HepG2 (cell line): ENCODE data around the gene LST1. TPM values are rescaled to one million over a fixed set of nuclear protein-coding genes. Genes with fewer than 3 reads are reported as not detected.
A peak's percentile ranks its signal among the peaks of the same experiment; 100 is the strongest.

ENCODE experiments used
- MYC ChIP-seq: sonication (generic); formaldehyde crosslinking; IDR thresholded peaks from 2 replicates; pipeline ENCODE4 v1.9.0; 2021; ENCODE audit warnings: missing genetic modification reagents, borderline replicate concordance
- PLSCR1 ChIP-seq: sonication (generic); formaldehyde crosslinking; IDR thresholded peaks from 2 replicates; pipeline ENCODE4 v1.5.0; 2020; ENCODE audit warnings: missing genetic modification reagents, mild to moderate bottlenecking, borderline replicate concordance
- POGZ ChIP-seq: sonication (generic); formaldehyde crosslinking; IDR thresholded peaks from 2 replicates; pipeline ENCODE4 v1.4.0; 2020; ENCODE audit warnings: mild to moderate bottlenecking, missing genetic modification reagents
- RARG ChIP-seq: sonication (generic); formaldehyde crosslinking; IDR thresholded peaks from 2 replicates; pipeline ENCODE4 v1.4.0; 2020; ENCODE audit warnings: low read depth, mild to moderate bottlenecking, missing genetic modification reagents
- REST ChIP-seq, 2 experiments: IDR thresholded peaks; 2 replicates each; pipeline ENCODE4 v1.6.1; 2011 to 2012; ENCODE audit warnings: low read length in 2 of 2, borderline replicate concordance in 1 of 2, low read depth in 1 of 2, mild to moderate bottlenecking in 1 of 2, moderate library complexity in 1 of 2
- SIN3B ChIP-seq: fragments of 150-350 bp; IDR thresholded peaks from 2 replicates; pipeline ENCODE4 v1.6.1; 2014; ENCODE audit warnings: low read length
- SMAD9 ChIP-seq: sonication (generic); formaldehyde crosslinking; IDR thresholded peaks from 2 replicates; pipeline ENCODE4 v1.5.1; 2020; ENCODE audit warnings: mild to moderate bottlenecking, missing genetic modification reagents
- SOX13 ChIP-seq, 3 experiments: fragments of 450-650 bp in 1 of 3; sonication (generic) in 1 of 3; formaldehyde crosslinking in 1 of 3; IDR thresholded peaks in 2 of 3; conservative IDR thresholded peaks in 1 of 3; 2 replicates each; pipeline versions ENCODE4 v1.5.0 to v1.6.1; 2016 to 2020; ENCODE audit warnings: antibody characterized with exemption in 1 of 3, mild to moderate bottlenecking in 1 of 3, missing compliant biosample characterization in 1 of 3, missing genetic modification reagents in 1 of 3, moderate library complexity in 1 of 3
- STAG1 ChIP-seq: sonication (generic); formaldehyde crosslinking; IDR thresholded peaks from 2 replicates; pipeline ENCODE4 v1.4.0; 2020; ENCODE audit warnings: missing genetic modification reagents
- TARDBP ChIP-seq: sonication (generic); formaldehyde crosslinking; IDR thresholded peaks from 2 replicates; pipeline ENCODE4 v1.8.0; 2022; ENCODE audit warnings: mild to moderate bottlenecking, missing genetic modification reagents
- THAP8 ChIP-seq: sonication (generic); formaldehyde crosslinking; IDR thresholded peaks from 2 replicates; pipeline ENCODE4 v1.5.1; 2020; ENCODE audit warnings: missing genetic modification reagents, mild to moderate bottlenecking, borderline replicate concordance
- ZC3H13 ChIP-seq: sonication (generic); formaldehyde crosslinking; IDR thresholded peaks from 2 replicates; pipeline ENCODE4 v1.8.1; 2023; ENCODE audit warnings: mild to moderate bottlenecking, missing genetic modification reagents, moderate library complexity
- ZFY ChIP-seq: sonication (generic); formaldehyde crosslinking; IDR thresholded peaks from 2 replicates; pipeline ENCODE4 v1.4.0; 2020; ENCODE audit warnings: missing genetic modification reagents
- ZNF101 ChIP-seq: sonication (generic); formaldehyde crosslinking; IDR thresholded peaks from 2 replicates; pipeline ENCODE4 v1.4.0; 2020; ENCODE audit warnings: mild to moderate bottlenecking, low read depth, missing genetic modification reagents, borderline replicate concordance
- ZNF180 ChIP-seq: sonication (generic); formaldehyde crosslinking; IDR thresholded peaks from 2 replicates; pipeline ENCODE4 v1.4.0; 2020; ENCODE audit warnings: low read depth, missing genetic modification reagents, borderline replicate concordance
- ZNF24 ChIP-seq: fragments of 450-650 bp; IDR thresholded peaks from 2 replicates; pipeline ENCODE4 v1.6.1; 2017; ENCODE audit warnings: antibody characterized with exemption, mild to moderate bottlenecking
- ZNF362 ChIP-seq: sonication (generic); formaldehyde crosslinking; IDR thresholded peaks from 2 replicates; pipeline ENCODE4 v1.4.0; 2020; ENCODE audit warnings: missing genetic modification reagents, mild to moderate bottlenecking, borderline replicate concordance
- ZNF710 ChIP-seq: sonication (generic); formaldehyde crosslinking; IDR thresholded peaks from 2 replicates; pipeline ENCODE4 v1.5.0; 2020; ENCODE audit warnings: mild to moderate bottlenecking, missing genetic modification reagents, borderline replicate concordance
- ZNF775 ChIP-seq: sonication (generic); formaldehyde crosslinking; IDR thresholded peaks from 2 replicates; pipeline ENCODE4 v1.4.0; 2020; ENCODE audit warnings: missing genetic modification reagents, mild to moderate bottlenecking, moderate library complexity, borderline replicate concordance
- polyA plus RNA-seq, 8 experiments: library from polyadenylated mRNA; depleted of rRNA in 3 of 8; stranded (reverse) in 7 of 8; unstranded in 1 of 8; fragments of >200 nt; fragmentation: Illumina TruSeq in 4 of 8; extraction: Trizol in 4 of 8; gene quantifications; 2 replicates each; pipeline versions ENCODE4 v1.2.1 to v1.2.3, GENCODE V29; 2011 to 2016; ENCODE audit warnings: low read depth in 4 of 8, missing spikeins in 1 of 8, mixed read lengths in 1 of 8; ENCODE audit not compliant: insufficient read depth in 1 of 8
- total RNA-seq, 5 experiments: library from RNA; depleted of rRNA; stranded (reverse); fragments of >200 nt; fragmentation: Illumina TruSeq; extraction: Trizol; gene quantifications; 2 replicates each; pipeline ENCODE4 v1.2.3, GENCODE V29; 2016; ENCODE audit warnings: low read depth in 1 of 5

LST1 gene
- total and polyA plus RNA-seq, 2 of the 13 experiments (the other 11 are each of a cell fraction or from before 2014, with no cell fraction given): not detected

- TF ChIP-seq STAG1 (CRISPR knock-in tag): no peak
- peak in 1 of 2 experiments; percentile 40; a peak in 1 of 4 replicates for TF ChIP-seq REST (IDR thresholded peaks at IDR 0.05; ENCODE audit: borderline replicate concordance in 1 of 2, low read depth in 1 of 2, low read length in 2 of 2)
- no peak; the same call in 1 of the 2 replicates for TF ChIP-seq SIN3B
- 0 out of 2 replicates have a peak, but pooled peaks have one; percentile 16 for TF ChIP-seq ZC3H13 (CRISPR knock-in tag)
- TF ChIP-seq ZNF180: no peak
- peak; percentile 16; the same call in 1 of the 2 replicates for TF ChIP-seq POGZ (CRISPR knock-in tag)
- TF ChIP-seq ZNF775 (CRISPR knock-in tag): no peak; the same call in 1 of the 2 replicates
- TF ChIP-seq ZFY (CRISPR knock-in tag): peak; percentile 78
- no peak for TF ChIP-seq ZNF362 (CRISPR knock-in tag)
- TF ChIP-seq ZNF710: peak; percentile 83; the same call in 1 of the 2 replicates
- peak; percentile 44; the same call in 1 of the 2 replicates for TF ChIP-seq ZNF24
- peak; percentile 73 for TF ChIP-seq MYC
- TF ChIP-seq PLSCR1: peak; percentile 85; the same call in 1 of the 2 replicates
- no peak for TF ChIP-seq SMAD9
- TF ChIP-seq ZNF101 (CRISPR knock-in tag): no peak
- TF ChIP-seq THAP8 (CRISPR knock-in tag): peak; percentile 55; the same call in 1 of the 2 replicates
- 0 out of 2 replicates have a peak, but pooled peaks have one; percentile 6 for TF ChIP-seq SOX13 (IDR thresholded peaks at IDR 0.05)
- TF ChIP-seq SOX13 (CRISPR knock-in tag; conservative IDR thresholded peaks at IDR 0.05 in 1 of 2, IDR thresholded peaks at IDR 0.05 in 1 of 2): no peak
- TF ChIP-seq TARDBP (CRISPR knock-in tag): no peak; the same call in 1 of the 2 replicates
- TF ChIP-seq RARG (CRISPR knock-in tag): no peak; the same call in 1 of the 2 replicates
Measured at GRCh38 chr6:31620586-31621319, 34.7 kb downstream of the LST1 start, which contains the start of gene PRRC2A (continued).
